ENCODE data around the gene DDX56. TPM values are rescaled to one million over a fixed set of nuclear protein-coding genes. Genes with fewer than 3 reads are reported as not detected.
A peak's percentile ranks its signal among the peaks of the same experiment; 100 is the strongest.
"Not testable (repeated sequence)": the region's sequence is repeated elsewhere in the genome, so short reads cannot be mapped to it uniquely, and the experiment has no call there.

Gene DDX56
- total RNA-seq, 2 experiments from 2014 or later: 59.0 to 59.6 TPM

DNA sequence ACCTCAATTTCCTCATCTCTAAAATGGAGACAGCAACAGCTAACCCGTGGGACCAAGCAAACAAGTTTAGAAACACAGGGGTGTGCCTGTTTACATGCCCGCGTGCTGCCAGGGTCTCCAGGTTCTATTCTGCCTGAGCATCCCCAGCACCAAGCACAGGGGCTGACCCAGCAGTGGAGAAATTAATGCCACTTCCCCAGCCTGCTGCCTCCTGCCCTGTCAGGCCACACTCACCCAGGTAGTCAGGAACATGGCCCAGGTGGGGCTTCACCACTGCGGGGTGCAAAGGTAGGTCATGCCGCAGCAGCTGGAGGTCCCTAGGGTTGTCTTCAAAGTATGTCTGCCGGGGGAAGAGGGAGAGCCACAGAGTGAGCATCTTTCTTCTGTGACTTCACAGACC lies 5.8 kb downstream of the DDX56 start:
- CTCF ChIA-PET: interaction anchor here (1.0 kb wide), 1 partner anchor 20 kb away, joined by 3 read pairs; no protein-coding TSS in a partner anchor
- peaks cover 80% of the 10 kb centered on the region for H3K36me3 Mint-ChIP-seq (ENCODE audit: low read depth)
- H3K4me1 Mint-ChIP-seq: peaks cover 13% of the 10 kb centered on the region
- no peak overlapping the region for H3K27ac Mint-ChIP-seq
- no peaks in the 10 kb centered on the region for H3K27me3 Mint-ChIP-seq
- no peaks in the 10 kb centered on the region for H3K9me3 Mint-ChIP-seq
- no peak for DNase-seq
- no peak overlapping the region for H3K4me3 Mint-ChIP-seq
- POLR2A ChIA-PET: interaction anchor here (1.4 kb wide), 1 partner anchor 14 kb away, joined by 5 read pairs; the partner anchor contains the start of gene TMED4

DNA sequence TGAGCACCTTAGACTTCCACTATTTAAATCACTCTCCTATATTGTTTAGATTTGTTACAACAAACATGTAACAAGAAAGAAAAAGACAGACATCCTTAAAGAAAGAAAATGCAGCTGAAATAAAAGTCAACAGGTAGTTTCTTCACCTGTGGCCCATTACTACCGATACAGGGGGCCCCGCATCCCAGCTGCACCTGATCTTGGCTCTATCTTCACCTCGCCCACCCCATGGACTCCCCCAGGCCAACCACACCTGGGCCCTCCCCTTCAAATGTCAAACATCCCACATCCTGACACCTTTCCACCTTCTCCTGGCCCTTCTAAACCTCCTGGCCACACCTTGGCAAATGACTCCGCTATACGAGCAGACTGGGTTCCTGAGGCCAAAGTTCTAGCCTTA lies 7.0 kb downstream of the DDX56 start:
- H3K27me3 Mint-ChIP-seq: no peaks in the 10 kb centered on the region
- POLR2A ChIA-PET: interaction anchor here (3.2 kb wide), 1 partner anchor 7 kb away, joined by 24 read pairs; the partner anchor contains the start of gene DDX56
- no peak overlapping the region for H3K4me3 Mint-ChIP-seq
- H3K9me3 Mint-ChIP-seq: no peaks in the 10 kb centered on the region
- no peak for DNase-seq
- no peak overlapping the region for H3K27ac Mint-ChIP-seq
- CTCF ChIA-PET: interaction anchor here (0.6 to 2.5 kb wide), 3 partner anchors 11 to 583 kb away, joined by 3 to 12 read pairs (median 8); no protein-coding TSS in a partner anchor
- H3K36me3 Mint-ChIP-seq (ENCODE audit: low read depth): peaks cover 68% of the 10 kb centered on the region
- peaks cover 4% of the 10 kb centered on the region for H3K4me1 Mint-ChIP-seq

DNA sequence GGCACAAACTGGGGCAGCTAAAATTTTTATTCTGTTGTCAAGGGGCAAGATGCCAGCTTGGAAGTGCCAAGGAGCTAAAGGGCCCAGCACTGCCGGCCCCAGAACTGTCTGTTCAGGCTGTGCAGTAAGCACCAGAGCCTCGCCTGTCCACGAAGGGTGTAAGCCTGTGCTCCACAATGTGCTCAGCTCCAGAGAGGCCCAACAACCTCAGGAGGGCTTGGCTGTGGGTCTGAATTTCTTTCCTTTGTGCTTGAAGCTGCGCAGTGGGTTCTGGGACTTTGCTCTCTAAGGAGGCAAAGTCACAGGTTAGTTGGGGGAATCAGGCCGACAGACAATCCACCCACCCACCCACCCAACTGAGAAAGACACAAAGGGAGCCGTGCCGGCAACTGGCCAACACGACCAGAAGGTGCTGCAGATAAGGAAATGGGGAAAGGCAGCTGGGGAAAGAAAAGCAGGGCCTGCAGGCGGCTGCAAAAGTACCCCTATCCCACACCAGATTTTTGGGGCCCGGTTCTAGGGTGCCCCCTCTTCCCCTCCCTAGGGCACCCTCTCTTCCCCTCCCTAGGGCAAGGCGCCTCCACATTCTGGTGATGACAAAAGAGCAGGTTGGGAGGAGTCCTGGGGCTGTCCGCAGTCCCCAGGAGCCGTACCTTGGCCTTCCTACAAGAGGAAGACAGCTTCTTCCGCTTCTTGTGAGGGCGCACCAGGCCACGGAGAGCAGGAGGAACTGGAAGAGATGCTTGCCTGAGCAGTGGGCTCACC lies 7.7 kb downstream of the DDX56 start:
- Mint-ChIP-seq H3K36me3 (ENCODE audit: low read depth) (peaks cover 61% of the 10 kb centered on the region), H3K27me3 (no peaks in the 10 kb centered on the region), H3K4me1 (peaks cover 2% of the 10 kb centered on the region), H3K4me3 (no peak overlapping the region), H3K27ac (no peak overlapping the region), H3K9me3 (no peaks in the 10 kb centered on the region)
- ChIA-PET POLR2A (interaction anchor here (0.8 to 3.2 kb wide), 8 partner anchors 8 to 282 kb away, joined by 3 to 24 read pairs (median 8); partner anchors contain the start of genes DDX56, H2AZ2, NUDCD3 and TMED4), CTCF (interaction anchor here (0.6 to 2.8 kb wide), 30 partner anchors 8 to 665 kb away, joined by 3 to 29 read pairs (median 4); partner anchors contain the start of genes DDX56, H2AZ2, NUDCD3 and OGDH)
- no peak for DNase-seq

DNA sequence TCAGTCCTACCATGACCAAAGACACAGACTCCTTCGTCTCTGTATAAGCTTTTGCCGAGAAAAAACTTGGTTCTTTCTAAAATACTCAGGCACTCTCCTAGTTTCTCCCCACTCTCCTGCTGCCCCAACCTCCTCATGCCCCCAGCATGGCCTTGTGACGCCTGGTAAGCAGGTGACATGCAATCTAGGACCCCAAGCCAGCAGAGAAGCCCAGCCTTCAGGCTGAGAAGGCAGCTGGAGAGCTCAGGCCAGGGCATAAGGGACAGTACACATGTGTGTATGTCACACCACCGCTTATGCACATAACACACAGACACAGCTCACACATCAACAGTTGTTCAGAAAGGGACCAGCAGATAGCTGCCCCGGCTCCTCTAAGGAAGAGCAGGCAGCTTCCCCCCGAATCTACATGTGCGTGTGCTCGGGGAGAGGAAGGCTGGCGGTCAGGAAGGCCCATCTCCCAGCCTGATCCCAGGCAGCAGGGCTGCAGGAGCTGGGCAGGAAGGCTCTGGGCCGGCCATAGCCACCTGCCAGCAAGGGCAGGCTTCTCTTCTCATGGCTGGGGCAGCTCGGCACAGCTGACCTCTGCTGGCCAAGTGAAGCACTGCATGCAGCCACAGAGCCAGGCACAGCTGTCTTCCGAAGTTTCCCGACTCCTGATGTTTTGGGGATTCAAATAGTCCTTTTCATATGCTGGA lies 8.5 kb downstream of the DDX56 start:
- POLR2A ChIA-PET: interaction anchor here (0.8 to 3.2 kb wide), 8 partner anchors 9 to 282 kb away, joined by 3 to 24 read pairs (median 8); partner anchors contain the start of genes DDX56, H2AZ2, NUDCD3 and TMED4
- Mint-ChIP-seq H3K36me3 (ENCODE audit: low read depth) (peaks cover 56% of the 10 kb centered on the region), H3K27ac (no peak overlapping the region), H3K4me1 (peaks cover 2% of the 10 kb centered on the region), H3K27me3 (no peaks in the 10 kb centered on the region), H3K9me3 (no peaks in the 10 kb centered on the region), H3K4me3 (no peak overlapping the region)
- DNase-seq: peak; percentile 73
- CTCF ChIA-PET: interaction anchor here (0.6 to 2.8 kb wide), 36 partner anchors 9 to 666 kb away, joined by 3 to 29 read pairs (median 4); partner anchors contain the start of genes DDX56, H2AZ2, NUDCD3 and OGDH

DNA sequence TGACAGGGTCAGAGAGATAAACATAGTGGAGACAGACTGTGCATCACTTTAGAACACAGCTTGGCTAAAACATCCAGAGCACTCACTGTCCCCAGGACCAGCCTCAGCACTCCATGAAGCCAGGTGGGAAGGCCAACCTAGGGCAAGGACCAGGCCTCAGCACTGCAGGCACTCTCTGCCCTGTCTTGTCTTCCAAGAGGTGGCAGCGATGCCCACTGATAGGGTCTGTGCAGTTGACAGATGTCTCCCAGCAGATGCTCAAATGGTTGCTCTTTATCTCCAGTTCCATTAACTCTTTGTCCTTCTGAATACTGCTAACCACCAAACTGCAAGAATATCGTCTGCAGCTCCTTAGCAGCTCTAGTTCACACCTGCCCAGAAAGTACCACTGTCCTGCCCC lies 9.1 kb downstream of the DDX56 start:
- Mint-ChIP-seq H3K36me3 (ENCODE audit: low read depth) (peaks cover 51% of the 10 kb centered on the region), H3K4me1 (peaks cover 2% of the 10 kb centered on the region), H3K27ac (no peak overlapping the region), H3K27me3 (no peaks in the 10 kb centered on the region), H3K9me3 (no peaks in the 10 kb centered on the region), H3K4me3 (no peak overlapping the region)
- DNase-seq: no peak
- ChIA-PET CTCF (interaction anchor here (0.8 to 2.8 kb wide), 23 partner anchors 9 to 442 kb away, joined by 3 to 29 read pairs (median 5); partner anchors contain the start of genes DDX56, H2AZ2, NUDCD3 and OGDH), POLR2A (interaction anchor here (0.6 to 3.2 kb wide), 7 partner anchors 9 to 457 kb away, joined by 3 to 24 read pairs (median 11); partner anchors contain the start of genes DDX56, H2AZ2, NUDCD3 and TMED4)

DNA sequence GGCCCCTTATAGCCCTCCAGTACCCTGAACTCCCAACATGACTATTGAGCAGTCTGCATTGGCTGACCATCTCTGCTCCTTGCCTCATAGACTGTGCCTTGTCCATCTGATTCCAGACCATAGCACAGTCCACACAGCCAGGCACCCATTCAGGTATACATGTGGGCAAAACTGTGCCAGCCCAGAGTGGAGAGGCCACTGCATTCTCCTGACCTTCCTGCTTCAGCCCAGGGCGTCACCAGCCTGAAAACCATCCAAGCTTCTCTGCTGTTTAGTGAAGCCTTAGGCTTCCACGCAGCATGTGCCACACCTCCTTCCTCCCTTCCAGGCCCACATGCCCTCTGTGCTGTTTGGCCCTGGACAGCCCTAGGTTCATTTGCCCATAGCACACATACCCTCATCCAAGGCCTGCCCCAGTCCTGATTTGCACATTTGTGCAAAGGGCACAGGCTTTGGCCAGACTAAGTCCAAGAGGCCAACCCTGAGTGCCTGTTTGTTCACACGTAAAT lies 10.5 kb downstream of the DDX56 start:
- ChIA-PET POLR2A (no interaction called here), CTCF (interaction anchor here (0.9 kb wide), 1 partner anchor 11 kb away, joined by 3 read pairs; no protein-coding TSS in a partner anchor)
- no peak for DNase-seq
- Mint-ChIP-seq H3K36me3 (ENCODE audit: low read depth) (peaks cover 37% of the 10 kb centered on the region), H3K4me3 (no peak overlapping the region), H3K27me3 (no peaks in the 10 kb centered on the region), H3K9me3 (no peaks in the 10 kb centered on the region), H3K27ac (no peak overlapping the region), H3K4me1 (peaks cover 2% of the 10 kb centered on the region)

DNA sequence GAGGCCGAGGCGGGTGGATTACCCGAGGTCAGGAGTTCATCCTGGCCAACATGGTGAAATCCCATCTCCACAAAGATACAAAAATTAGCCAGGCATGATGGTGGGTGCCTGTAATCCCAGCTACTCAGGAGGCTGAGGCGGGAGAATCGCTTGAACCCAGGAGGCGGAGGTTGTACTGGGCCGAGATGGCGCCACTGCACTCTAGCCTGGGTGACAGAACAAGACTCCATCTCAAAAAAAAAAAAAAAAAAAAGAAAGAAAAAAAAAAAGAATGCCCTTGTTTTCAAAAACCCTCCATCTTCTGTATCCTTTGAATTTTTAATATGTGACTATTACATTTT lies 11.1 kb downstream of the DDX56 start:
- CTCF ChIA-PET: interaction anchor here (0.5 to 0.9 kb wide), 2 partner anchors 12 to 168 kb away, joined by 3 read pairs; no protein-coding TSS in a partner anchor
- DNase-seq, POLR2A ChIA-PET, H3K27me3 Mint-ChIP-seq, H3K4me3 Mint-ChIP-seq, H3K4me1 Mint-ChIP-seq, H3K9me3 Mint-ChIP-seq, H3K27ac Mint-ChIP-seq: not testable (repeated sequence)
- H3K36me3 Mint-ChIP-seq (ENCODE audit: low read depth): peaks cover 32% of the 10 kb centered on the region

DNA sequence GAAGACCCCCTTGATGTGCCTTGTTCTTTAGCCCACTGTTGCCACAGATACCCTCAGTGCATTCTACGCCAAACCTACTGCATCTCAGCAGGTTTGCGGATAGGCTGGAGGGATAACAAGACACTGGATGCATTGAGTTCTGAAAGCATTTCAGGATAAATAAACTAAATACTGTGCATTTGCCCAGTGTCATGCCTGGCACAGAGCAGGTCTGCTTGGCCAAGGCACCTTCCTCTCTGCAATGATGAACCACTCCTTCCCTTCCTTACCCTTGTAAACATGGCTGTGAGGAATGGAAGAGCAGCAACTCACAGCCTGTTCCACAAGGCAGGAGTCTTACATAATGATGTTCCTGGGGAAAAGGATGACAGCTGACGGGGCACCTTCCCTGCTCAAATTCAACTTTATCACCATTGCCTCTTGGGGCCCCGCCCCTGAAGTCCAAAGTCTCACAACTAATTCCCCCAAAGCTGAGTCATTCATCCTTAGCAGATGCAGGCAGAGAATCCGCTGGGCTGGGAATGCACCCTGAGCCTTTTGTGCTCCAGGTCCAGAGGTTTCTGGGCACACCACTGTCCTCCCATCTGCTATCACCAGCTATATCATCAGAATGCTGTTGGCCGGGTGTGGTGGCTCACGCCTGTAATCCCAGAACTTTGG lies 11.6 kb downstream of the DDX56 start:
- CTCF ChIA-PET: interaction anchor here (0.5 to 1.1 kb wide), 3 partner anchors 12 to 169 kb away, joined by 3 read pairs; no protein-coding TSS in a partner anchor
- Mint-ChIP-seq H3K4me1 (peaks cover 2% of the 10 kb centered on the region), H3K27me3 (peaks cover 2% of the 10 kb centered on the region), H3K27ac (no peak overlapping the region), H3K4me3 (no peak overlapping the region), H3K36me3 (ENCODE audit: low read depth) (peaks cover 27% of the 10 kb centered on the region), H3K9me3 (no peaks in the 10 kb centered on the region)
- DNase-seq: no peak
- POLR2A ChIA-PET: interaction anchor here (2.5 kb wide), 1 partner anchor 12 kb away, joined by 9 read pairs; the partner anchor contains the start of gene DDX56

DNA sequence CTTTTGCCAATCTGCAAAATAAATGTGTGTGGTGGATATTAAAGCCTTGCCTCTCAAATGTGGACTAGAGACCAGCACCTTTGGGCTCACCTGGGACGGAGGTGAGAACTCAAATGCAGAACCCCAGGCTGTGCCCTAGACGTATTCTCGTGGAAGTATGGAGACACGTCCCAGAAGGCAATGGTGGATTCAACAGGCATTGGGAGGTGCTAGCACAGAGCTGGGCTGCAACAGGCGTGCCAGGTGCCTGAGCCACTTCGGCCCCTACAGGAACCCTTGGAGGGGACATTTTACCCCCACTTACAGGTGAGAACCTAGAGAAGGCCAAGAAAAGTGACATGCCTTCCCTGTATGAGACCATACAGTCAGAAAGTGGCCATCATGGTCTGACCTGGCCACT lies 12.2 kb downstream of the DDX56 start:
- Mint-ChIP-seq H3K4me1 (peaks cover 2% of the 10 kb centered on the region), H3K27ac (no peak overlapping the region), H3K9me3 (no peaks in the 10 kb centered on the region), H3K4me3 (no peak overlapping the region), H3K27me3 (peaks cover 2% of the 10 kb centered on the region), H3K36me3 (ENCODE audit: low read depth) (peaks cover 22% of the 10 kb centered on the region)
- DNase-seq: no peak
- ChIA-PET CTCF (interaction anchor here (1.1 kb wide), 1 partner anchor 27 kb away, joined by 3 read pairs; no protein-coding TSS in a partner anchor), POLR2A (interaction anchor here (0.7 to 2.5 kb wide), 2 partner anchors 12 to 71 kb away, joined by 4 to 9 read pairs; partner anchors contain the start of genes DDX56 and NUDCD3)

DNA sequence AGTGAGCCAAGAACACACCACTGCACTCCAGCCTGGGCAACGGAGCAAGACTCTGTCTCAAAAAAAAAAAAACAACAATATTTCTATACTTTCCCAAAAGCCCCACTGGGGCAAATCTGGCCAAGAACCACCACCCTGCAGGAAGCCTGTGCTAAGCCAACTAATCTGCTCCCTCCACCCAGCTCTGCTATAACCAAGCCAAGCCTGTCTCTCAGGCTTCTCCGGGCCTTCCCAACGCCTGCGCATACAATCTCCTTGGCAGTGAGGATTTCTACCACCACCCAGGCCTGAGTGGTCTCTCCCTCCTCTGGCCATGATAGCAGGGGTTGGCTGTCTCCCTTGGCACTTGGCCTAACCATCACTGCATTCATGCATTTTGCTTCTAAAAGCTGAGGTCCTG lies 14.2 kb downstream of the DDX56 start:
- ChIA-PET CTCF (interaction anchor here (0.6 kb wide), 1 partner anchor 118 kb away, joined by 3 read pairs; no protein-coding TSS in a partner anchor), POLR2A (no interaction called here)
- Mint-ChIP-seq H3K27me3 (peaks cover 2% of the 10 kb centered on the region), H3K9me3 (no peaks in the 10 kb centered on the region), H3K27ac (no peak overlapping the region), H3K4me1 (no peaks in the 10 kb centered on the region), H3K36me3 (ENCODE audit: low read depth) (peaks cover 6% of the 10 kb centered on the region), H3K4me3 (no peak overlapping the region)
- DNase-seq: no peak

DNA sequence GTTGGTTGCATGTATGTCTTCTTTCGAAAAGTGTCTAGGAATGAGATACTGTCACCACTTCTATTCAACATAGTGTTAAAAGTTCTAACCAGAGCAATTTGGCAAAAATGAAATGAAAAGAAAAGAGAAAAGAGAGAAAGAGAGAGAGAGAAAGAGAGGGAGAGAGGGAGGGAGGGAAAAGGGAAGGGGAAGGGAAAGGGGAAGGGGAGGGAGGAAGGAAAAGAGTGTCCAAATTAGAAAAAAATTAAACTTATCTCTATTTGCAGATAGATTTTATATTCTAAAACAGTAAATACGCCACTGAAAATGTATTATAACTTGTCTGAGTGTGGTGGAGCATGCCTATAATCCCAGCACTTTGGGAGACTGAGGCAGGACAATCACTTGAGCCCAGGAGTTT lies 16.2 kb downstream of the DDX56 start:
- Mint-ChIP-seq H3K4me1 (no peaks in the 10 kb centered on the region), H3K27ac (no peak overlapping the region), H3K4me3 (no peak overlapping the region), H3K36me3 (ENCODE audit: low read depth) (no peaks in the 10 kb centered on the region), H3K9me3 (no peaks in the 10 kb centered on the region), H3K27me3 (peaks cover 6% of the 10 kb centered on the region)
- DNase-seq: no peak
- CTCF ChIA-PET: no interaction called here
- POLR2A ChIA-PET: no interaction called here

DNA sequence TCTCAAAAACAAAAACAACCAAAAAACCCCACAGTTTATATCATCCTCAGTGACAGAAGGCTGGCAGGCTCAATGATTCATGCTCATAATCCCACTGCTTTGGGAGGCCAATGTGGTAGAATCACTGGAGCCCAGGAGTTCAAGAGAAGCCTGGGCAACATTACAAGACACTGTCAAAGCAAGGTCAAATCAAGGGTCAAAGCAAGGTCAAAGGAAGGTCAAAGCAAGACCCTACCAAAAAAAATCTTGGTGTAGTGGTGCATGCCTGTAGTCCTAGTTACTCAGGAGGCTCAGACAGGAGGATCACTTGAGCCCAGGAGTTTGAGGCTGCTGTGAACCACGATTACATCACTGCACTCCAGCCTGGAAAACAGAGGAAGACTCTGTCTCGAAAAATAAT lies 18.4 kb downstream of the DDX56 start:
- H3K27ac Mint-ChIP-seq: no peak overlapping the region
- POLR2A ChIA-PET: interaction anchor here (1.4 kb wide), 1 partner anchor 10 kb away, joined by 4 read pairs; no protein-coding TSS in a partner anchor
- no peak for DNase-seq
- CTCF ChIA-PET: interaction anchor here (1.4 kb wide), 1 partner anchor 11 kb away, joined by 8 read pairs; no protein-coding TSS in a partner anchor
- H3K4me1 Mint-ChIP-seq: no peaks in the 10 kb centered on the region
- no peaks in the 10 kb centered on the region for H3K9me3 Mint-ChIP-seq
- H3K4me3 Mint-ChIP-seq: no peak overlapping the region
- H3K36me3 Mint-ChIP-seq (ENCODE audit: low read depth): no peaks in the 10 kb centered on the region
- peaks cover 7% of the 10 kb centered on the region for H3K27me3 Mint-ChIP-seq
